ENCODE results near the gene ARHGAP31. TPM values are rescaled to one million over a fixed set of nuclear protein-coding genes. Genes with fewer than 3 reads are reported as not detected.

Gene ARHGAP31
- total RNA-seq, 1 experiment from 2014 or later: 7.2 TPM

- Mint-ChIP-seq H3K27me3 (ENCODE audit: low read depth) (no peaks in the 10 kb centered on the region), H3K4me1 (peaks cover 67% of the 10 kb centered on the region), H3K9me3 (peaks cover 3% of the 10 kb centered on the region; the same call in 1 of the 2 replicates), H3K4me3 (no peak overlapping the region), H3K36me3 (no peaks in the 10 kb centered on the region), H3K27ac (no peak overlapping the region)
- CTCF ChIA-PET: no interaction called here
- POLR2A ChIA-PET: no interaction called here
- DNase-seq (ENCODE audit: low spot score) (no peak), ATAC-seq (no peak)
- no peak for TF ChIP-seq ERG (CRISPR knock-in tag; IDR thresholded peaks at IDR 0.05)
- TF ChIP-seq TEAD1 (CRISPR knock-in tag; IDR thresholded peaks at IDR 0.05): no peak
- TF ChIP-seq ZNF512 (CRISPR knock-in tag; IDR thresholded peaks at IDR 0.05; ENCODE audit: borderline replicate concordance): no peak
- TF ChIP-seq, protein P1, sequence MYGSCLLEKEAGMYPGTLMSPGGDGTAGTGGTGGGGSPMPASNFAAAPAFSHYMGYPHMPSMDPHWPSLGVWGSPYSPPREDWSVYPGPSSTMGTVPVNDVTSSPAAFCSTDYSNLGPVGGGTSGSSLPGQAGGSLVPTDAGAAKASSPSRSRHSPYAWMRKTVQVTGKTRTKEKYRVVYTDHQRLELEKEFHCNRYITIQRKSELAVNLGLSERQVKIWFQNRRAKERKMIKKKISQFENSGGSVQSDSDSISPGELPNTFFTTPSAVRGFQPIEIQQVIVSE (CRISPR knock-in tag; IDR thresholded peaks at IDR 0.05; ENCODE audit: borderline replicate concordance): no peak
- TF ChIP-seq, protein P2, sequence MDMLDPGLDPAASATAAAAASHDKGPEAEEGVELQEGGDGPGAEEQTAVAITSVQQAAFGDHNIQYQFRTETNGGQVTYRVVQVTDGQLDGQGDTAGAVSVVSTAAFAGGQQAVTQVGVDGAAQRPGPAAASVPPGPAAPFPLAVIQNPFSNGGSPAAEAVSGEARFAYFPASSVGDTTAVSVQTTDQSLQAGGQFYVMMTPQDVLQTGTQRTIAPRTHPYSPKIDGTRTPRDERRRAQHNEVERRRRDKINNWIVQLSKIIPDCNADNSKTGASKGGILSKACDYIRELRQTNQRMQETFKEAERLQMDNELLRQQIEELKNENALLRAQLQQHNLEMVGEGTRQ (CRISPR knock-in tag; IDR thresholded peaks at IDR 0.05): no peak
- TF ChIP-seq CREM (CRISPR knock-in tag; IDR thresholded peaks at IDR 0.05): no peak
- TF ChIP-seq, protein P3, sequence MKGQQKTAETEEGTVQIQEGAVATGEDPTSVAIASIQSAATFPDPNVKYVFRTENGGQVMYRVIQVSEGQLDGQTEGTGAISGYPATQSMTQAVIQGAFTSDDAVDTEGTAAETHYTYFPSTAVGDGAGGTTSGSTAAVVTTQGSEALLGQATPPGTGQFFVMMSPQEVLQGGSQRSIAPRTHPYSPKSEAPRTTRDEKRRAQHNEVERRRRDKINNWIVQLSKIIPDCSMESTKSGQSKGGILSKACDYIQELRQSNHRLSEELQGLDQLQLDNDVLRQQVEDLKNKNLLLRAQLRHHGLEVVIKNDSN (CRISPR knock-in tag; IDR thresholded peaks at IDR 0.05): no peak
- no peak for TF ChIP-seq FOXK1 (CRISPR knock-in tag; IDR thresholded peaks at IDR 0.05)
- TF ChIP-seq NFE2L1 (CRISPR knock-in tag; IDR thresholded peaks at IDR 0.05): no peak
- no peak for TF ChIP-seq ZNF281 (CRISPR knock-in tag; IDR thresholded peaks at IDR 0.05)
- TF ChIP-seq FOXJ3 (CRISPR knock-in tag; IDR thresholded peaks at IDR 0.05; ENCODE audit: borderline replicate concordance): no peak
- TF ChIP-seq, protein P4, sequence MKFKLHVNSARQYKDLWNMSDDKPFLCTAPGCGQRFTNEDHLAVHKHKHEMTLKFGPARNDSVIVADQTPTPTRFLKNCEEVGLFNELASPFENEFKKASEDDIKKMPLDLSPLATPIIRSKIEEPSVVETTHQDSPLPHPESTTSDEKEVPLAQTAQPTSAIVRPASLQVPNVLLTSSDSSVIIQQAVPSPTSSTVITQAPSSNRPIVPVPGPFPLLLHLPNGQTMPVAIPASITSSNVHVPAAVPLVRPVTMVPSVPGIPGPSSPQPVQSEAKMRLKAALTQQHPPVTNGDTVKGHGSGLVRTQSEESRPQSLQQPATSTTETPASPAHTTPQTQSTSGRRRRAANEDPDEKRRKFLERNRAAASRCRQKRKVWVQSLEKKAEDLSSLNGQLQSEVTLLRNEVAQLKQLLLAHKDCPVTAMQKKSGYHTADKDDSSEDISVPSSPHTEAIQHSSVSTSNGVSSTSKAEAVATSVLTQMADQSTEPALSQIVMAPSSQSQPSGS (CRISPR knock-in tag; IDR thresholded peaks at IDR 0.05; ENCODE audit: borderline replicate concordance, low read depth): no peak
- TF ChIP-seq, protein P5, sequence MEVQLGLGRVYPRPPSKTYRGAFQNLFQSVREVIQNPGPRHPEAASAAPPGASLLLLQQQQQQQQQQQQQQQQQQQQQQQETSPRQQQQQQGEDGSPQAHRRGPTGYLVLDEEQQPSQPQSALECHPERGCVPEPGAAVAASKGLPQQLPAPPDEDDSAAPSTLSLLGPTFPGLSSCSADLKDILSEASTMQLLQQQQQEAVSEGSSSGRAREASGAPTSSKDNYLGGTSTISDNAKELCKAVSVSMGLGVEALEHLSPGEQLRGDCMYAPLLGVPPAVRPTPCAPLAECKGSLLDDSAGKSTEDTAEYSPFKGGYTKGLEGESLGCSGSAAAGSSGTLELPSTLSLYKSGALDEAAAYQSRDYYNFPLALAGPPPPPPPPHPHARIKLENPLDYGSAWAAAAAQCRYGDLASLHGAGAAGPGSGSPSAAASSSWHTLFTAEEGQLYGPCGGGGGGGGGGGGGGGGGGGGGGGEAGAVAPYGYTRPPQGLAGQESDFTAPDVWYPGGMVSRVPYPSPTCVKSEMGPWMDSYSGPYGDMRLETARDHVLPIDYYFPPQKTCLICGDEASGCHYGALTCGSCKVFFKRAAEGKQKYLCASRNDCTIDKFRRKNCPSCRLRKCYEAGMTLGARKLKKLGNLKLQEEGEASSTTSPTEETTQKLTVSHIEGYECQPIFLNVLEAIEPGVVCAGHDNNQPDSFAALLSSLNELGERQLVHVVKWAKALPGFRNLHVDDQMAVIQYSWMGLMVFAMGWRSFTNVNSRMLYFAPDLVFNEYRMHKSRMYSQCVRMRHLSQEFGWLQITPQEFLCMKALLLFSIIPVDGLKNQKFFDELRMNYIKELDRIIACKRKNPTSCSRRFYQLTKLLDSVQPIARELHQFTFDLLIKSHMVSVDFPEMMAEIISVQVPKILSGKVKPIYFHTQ (CRISPR knock-in tag; IDR thresholded peaks at IDR 0.05): no peak
- no peak for TF ChIP-seq RORB (CRISPR knock-in tag; IDR thresholded peaks at IDR 0.05)
- no peak for TF ChIP-seq TEAD4 (CRISPR knock-in tag; IDR thresholded peaks at IDR 0.05)
- TF ChIP-seq ZNF263 (CRISPR knock-in tag; IDR thresholded peaks at IDR 0.05; ENCODE audit: low read depth): no peak
These were observed 62.5 kb downstream of the ARHGAP31 start for GRCh38 chr3:119356646-119357045.

Measured in WTC11 (cell line).